NCI-H1930 (cell line): Measurements from ENCODE around the gene NSA2.
"Not testable (repeated sequence)": the region's sequence is repeated elsewhere in the genome, so short reads cannot be mapped to it uniquely, and the experiment has no call there.

Experiments used
- DNase-seq, 2 experiments: peaks; one replicate each; lab custom pipeline; 2025; lab: John Stamatoyannopoulos, UW

NSA2 gene

GRCh38 chr5:74766849-74767578, at the start of gene NSA2, which contains the start of gene GFM2:
Gene NSA2 (plus strand): TSS chr5:74767249. CDS start chr5:74767361, 112 bp downstream.
Gene GFM2 (minus strand): TSS chr5:74767117. CDS start chr5:74763742, 3,375 bp downstream.
- DNase-seq = peak; percentile 79 to 82

DNA sequence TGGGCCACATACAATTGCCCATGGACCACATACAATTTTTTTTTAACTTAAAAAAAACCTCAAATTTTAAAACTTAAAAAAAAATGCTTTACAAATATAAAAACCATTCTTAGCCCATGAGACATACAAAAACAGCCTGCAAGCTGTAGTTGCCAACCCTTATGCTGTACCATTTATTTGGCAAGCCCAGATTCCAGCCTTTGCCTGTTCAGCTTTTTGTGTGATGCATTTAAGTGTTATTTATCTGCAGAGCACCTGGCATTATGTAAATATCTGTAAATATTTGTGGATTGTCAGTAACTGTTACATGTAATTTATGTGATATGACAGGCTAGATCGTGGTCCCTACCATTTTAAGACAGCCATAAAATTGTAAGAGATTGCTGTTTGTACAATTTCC, 49.5 kb upstream of the NSA2 start:
- peak; percentile 12 to 55 for DNase-seq

GRCh38 chr5:74722271-74722670, 44.8 kb upstream of the NSA2 start:
- DNase-seq = no peak

GRCh38 chr5:74725331-74725730, 41.7 kb upstream of the NSA2 start:
- DNase-seq = no peak

GRCh38 chr5:74736759-74737158, 30.3 kb upstream of the NSA2 start:
- DNase-seq = no peak

GRCh38 chr5:74738406-74738805, 28.6 kb upstream of the NSA2 start:
- no peak for DNase-seq

- not testable (repeated sequence) for DNase-seq
These were observed 18.3 kb upstream of the NSA2 start for GRCh38 chr5:74748742-74749141.

GRCh38 chr5:74761241-74761640, 5.8 kb upstream of the NSA2 start:
- no peak for DNase-seq

DNA sequence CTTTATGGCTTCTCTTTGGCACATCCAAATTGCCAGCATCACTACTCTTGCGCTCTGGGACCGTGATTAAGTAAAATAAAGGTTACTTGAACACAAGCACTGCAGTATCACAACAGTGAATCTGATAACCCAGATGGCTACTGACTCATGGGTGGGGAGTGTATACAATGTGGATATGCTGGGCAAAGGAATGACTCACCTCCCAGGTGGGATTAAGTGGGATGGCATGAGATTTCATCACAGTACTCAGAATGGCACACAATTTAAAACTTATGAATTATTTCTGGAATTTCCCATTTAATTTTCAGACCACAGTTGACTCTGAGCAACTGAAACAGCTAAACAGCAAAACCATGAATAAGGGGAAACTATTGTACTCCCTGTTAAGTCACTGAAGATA, 4.5 kb upstream of the NSA2 start:
- no peak for DNase-seq

DNA sequence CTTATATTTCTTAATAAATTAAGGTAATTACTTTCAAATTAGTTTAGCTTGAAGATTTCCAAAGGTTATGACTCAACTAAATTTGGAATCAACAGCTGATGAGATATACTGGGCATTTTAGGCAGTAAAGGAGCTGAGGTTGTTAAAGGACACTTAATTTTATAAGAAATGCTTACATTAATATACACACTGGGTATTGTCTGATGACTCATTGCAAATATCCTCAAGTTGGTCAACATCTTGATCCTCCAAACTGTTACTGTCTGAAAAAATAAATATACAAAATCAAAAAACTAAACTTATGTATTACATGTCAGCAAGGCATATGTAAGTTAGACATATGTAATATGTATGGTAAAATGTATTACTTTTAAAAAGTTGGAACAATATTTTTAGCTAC, 3.5 kb upstream of the NSA2 start:
- DNase-seq = no peak

DNA sequence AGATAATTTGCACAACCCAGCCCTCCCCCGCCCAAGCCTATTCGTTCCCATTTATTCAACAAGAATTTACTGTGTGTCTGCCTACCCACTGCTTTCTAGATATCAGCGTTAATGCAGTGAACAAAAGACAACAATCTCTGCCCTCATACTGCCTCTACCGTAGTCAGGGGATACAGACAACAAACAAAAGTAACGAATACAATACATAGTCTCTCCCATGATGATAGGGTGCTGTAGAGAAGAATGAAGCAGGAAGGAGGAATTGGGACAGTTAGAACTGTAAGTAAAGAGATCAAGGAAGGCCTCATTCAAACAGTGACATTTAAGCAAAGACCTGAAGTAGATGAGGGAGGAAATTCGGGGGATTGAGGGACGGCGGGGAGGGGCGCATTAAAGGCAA, 1.8 kb upstream of the NSA2 start:
- DNase-seq = no peak

- DNase-seq = no peak
These were observed 1.1 kb upstream of the NSA2 start for GRCh38 chr5:74765929-74766328.

- no peak for DNase-seq
These were observed 616 bp upstream of the NSA2 start for GRCh38 chr5:74766418-74766848.

GRCh38 chr5:74767579-74767913, 497 bp downstream of the NSA2 start:
- DNase-seq = no peak

DNA sequence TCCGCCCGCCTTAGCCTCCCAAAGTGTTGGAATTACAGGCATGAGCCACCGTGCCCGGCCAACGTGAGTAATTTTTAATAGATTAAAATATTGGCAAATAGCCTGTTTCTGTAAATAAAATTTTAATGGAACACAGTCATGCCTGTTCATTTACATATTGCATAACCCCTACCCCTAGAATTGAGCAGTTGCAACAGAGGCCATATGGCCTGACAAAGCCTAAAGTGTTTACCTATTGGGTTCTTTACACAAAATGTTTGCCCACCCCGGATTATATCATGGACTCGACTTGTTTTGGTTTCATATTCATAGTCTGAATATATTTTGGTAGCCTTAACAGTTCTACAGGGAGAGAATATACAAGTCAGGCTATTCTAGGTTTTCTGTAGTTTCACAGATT, 5.3 kb downstream of the NSA2 start:
- no peak for DNase-seq

- DNase-seq = no peak
These were observed 11.6 kb downstream of the NSA2 start for GRCh38 chr5:74778609-74779008.

- DNase-seq = no peak
These were observed 19.8 kb downstream of the NSA2 start for GRCh38 chr5:74786851-74787250.

DNA sequence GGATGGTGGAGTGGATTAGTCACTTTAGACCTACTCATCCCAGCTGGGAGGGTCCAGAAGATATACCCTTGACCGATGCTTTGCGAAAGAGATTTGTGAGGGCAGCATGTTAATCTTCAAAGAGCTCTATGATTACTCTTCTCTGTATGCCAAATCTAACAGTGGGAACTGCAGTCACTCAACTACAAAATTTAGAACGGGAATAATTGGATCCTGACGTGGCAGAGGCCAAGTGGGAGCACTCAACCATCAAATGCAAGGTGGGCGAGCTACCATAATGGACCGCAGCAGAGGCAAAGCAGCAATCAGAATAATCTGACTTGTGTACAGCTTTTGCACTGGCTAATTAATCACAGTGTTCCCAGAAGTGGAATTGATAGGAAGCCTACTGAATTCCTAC, 20.4 kb downstream of the NSA2 start:
- no peak for DNase-seq

GRCh38 chr5:74791669-74792068, 24.6 kb downstream of the NSA2 start:
- not testable (repeated sequence) for DNase-seq

- no peak for DNase-seq
These were observed 32.2 kb downstream of the NSA2 start for GRCh38 chr5:74798977-74799911.

GRCh38 chr5:74801197-74801596, 34.1 kb downstream of the NSA2 start:
- DNase-seq = no peak

DNA sequence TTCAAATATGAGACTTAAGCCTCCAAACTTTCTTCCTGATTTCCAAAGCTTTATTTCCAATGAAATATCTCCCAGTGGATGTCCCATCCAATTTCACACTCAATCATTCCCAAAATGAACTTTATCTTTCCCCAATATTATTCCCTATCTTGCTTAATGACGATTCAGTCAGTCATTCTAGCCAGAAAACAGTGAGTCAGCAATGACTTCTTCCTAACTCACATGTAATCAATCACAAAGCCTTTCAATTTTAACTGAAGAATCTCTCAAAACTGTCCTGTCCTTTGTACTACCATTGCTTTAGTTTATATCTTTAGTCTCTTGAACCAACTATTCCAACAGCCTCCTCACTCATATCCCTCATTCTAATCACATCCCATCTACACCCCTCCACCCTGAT, 34.9 kb downstream of the NSA2 start:
- DNase-seq = no peak

DNA sequence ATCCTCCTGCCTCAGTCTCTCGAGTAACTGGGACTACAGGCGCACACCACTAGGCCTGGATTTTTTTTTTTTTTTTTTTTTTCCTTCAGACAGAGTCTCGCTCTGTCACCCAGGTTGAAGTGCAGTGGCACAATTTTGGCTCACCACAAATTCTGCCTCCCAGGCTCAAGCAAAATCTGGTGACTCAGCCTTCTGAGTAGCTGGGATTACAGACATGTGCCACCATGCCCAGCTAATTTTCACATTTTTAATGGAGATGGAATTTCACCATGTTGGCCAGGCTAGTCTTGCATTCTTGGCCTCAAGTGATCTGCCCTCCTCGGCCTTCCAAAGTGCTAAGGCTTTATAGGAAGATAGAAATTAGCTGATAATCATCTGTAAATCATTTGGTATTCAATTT, 43.9 kb downstream of the NSA2 start:
- DNase-seq = no peak
